GM10248 (cell line): ENCODE measurements around the gene TBC1D1.

Experiments used
- CTCF ChIA-PET: fragments of 300-600 bp; sonication (Branson Sonifier 250); formaldehyde crosslinking; extraction: SDS; loops from one replicate; lab custom pipeline; 2021; ENCODE audit warnings: antibody characterized with exemption; lab: Yijun Ruan, JAX
- POLR2A ChIA-PET: fragments of 350-650 bp; sonication (Branson Sonifier 250); formaldehyde crosslinking; extraction: SDS; loops from one replicate; lab custom pipeline; 2020; ENCODE audit warnings: antibody characterized with exemption; lab: Yijun Ruan, JAX
- DNase-seq: peaks from one replicate; pipeline ENCODE4 v3.0.0; 2012; ENCODE audit errors: extremely low spot score
- CTCF ChIP-seq: IDR thresholded peaks from 2 replicates; pipeline ENCODE4 v1.5.1; 2012; ENCODE audit warnings: mild to moderate bottlenecking, low read depth; ENCODE audit errors: extremely low read depth, missing control alignments, control extremely low read depth

Gene TBC1D1

DNA sequence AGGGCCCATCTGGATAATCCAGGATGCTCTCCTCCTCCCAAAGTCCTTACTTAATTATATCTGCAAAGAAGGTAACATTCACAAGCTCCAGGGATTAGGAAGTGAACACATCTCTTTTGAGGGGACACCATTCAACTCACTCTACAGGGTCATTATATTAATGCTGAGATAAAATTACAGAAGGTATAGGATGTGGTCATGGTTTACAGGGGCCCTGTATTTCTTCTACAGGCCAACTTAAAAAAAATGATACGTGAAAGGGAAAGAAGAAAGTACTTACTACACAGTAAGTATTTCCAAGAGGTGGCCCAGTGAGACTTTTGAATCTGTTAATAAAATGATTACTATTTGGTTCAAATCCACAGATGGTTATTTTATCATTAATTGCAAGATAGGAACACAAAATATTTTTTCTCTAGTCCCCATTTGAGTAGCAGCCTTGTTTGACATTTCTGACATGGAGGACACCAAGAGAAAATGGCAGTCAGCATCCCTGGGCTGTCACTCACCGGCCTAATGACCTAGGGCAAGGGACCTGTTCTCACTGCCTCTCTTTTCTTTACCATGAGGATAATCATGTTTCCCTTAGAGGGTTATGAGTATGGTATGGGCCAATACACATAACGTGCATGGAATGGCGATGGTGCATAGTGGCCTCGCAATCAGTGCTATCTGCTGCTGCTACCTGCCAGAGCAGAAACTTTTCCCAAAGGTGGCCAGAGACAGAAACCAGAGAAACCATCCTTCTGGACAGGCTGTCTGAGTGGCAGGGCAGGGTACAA is 209.8 kb downstream of the TBC1D1 start:
- no peak for TF ChIP-seq CTCF

GRCh38 chr4:38101563-38101962 is 210.7 kb downstream of the TBC1D1 start:
- TF ChIP-seq CTCF = no peak
- DNase-seq = no peak
- POLR2A ChIA-PET = no interaction called here
- CTCF ChIA-PET = interaction anchor here (1.4 to 6.3 kb wide), 5 partner anchors 11 to 27 kb away, joined by 4 to 43 read pairs (median 8); no protein-coding TSS in a partner anchor

More for the DNA sequence above, 209.8 kb downstream of the TBC1D1 start:
- POLR2A ChIA-PET = interaction anchor here (0.6 kb wide), 1 partner anchor 124 kb away, joined by 3 read pairs; no protein-coding TSS in a partner anchor
- CTCF ChIA-PET = interaction anchor here (1.2 to 6.3 kb wide), 6 partner anchors 10 to 26 kb away, joined by 5 to 43 read pairs (median 6); no protein-coding TSS in a partner anchor
- DNase-seq = no peak

- no peak for TF ChIP-seq CTCF
- DNase-seq = no peak
- ChIA-PET POLR2A (no interaction called here), CTCF (interaction anchor here (2.3 to 6.3 kb wide), 2 partner anchors 11 to 18 kb away, joined by 8 to 43 read pairs; no protein-coding TSS in a partner anchor)
Measured at GRCh38 chr4:38102957-38103588, 212.2 kb downstream of the TBC1D1 start.

DNA sequence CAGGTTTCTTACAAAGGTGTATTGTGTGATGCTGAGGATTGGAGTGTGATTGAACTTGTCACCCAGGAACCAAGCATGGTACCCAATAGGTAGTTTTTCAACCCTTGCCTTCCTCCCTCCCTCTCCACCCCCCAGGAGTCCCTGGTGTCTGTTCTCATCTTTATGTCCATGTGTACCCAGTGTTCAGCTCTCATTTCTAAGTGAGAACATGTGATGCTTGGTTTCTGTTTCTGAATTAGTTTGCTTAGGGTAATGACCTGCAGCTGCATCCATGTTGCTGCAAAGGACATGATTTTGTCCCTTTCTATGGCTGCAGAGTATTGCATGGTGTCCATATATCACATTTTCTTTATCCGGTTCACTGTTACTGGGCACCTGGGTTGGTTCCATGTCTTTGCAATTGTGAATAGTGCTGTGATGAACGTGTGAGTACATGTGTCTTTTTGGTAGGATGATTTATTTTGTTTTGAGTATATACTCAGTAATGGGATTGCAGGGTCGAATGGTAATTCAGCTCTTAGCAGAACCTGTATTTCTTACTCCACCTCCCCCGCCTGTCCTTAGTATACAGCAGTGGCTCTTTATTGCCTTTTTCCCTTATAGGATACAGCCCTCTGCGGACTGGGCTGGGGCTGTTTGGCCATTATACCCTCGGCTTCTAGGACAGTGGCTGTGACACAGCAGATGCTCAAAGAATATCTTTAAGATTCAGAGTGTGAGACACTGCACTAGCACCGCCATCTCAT is 214.8 kb downstream of the TBC1D1 start:
- CTCF ChIA-PET = interaction anchor here (0.6 to 1.6 kb wide), 12 partner anchors 9 to 654 kb away, joined by 3 to 7 read pairs (median 3); no protein-coding TSS in a partner anchor
- DNase-seq = no peak
- POLR2A ChIA-PET = interaction anchor here (1.1 kb wide), 2 partner anchors 15 to 23 kb away, joined by 3 to 4 read pairs; no protein-coding TSS in a partner anchor
- TF ChIP-seq CTCF = no peak

DNA sequence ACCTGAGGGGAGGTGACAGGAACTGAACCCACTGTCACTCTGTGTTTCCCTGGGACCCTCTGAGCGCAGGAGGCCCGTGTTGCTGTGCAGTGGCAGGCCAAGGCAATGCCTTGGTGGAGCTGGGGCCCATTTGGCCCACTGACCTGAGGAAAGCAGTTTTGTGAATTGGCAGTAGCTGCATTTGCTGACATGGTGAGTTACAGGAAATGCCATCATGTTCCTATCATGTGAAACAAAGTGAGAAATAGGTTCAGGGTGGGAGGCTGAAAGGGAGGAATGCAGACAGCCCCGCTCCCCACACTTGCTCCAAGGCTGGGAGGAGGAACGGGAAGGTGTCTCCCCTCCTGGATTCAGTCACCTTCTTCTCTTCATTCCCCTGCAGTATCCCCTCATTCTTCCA is 215.4 kb downstream of the TBC1D1 start:
- DNase-seq = no peak
- ChIA-PET POLR2A (interaction anchor here (1.1 kb wide), 1 partner anchor 23 kb away, joined by 3 read pairs; no protein-coding TSS in a partner anchor), CTCF (interaction anchor here (0.7 to 1.6 kb wide), 4 partner anchors 20 to 26 kb away, joined by 3 to 7 read pairs (median 3); no protein-coding TSS in a partner anchor)
- TF ChIP-seq CTCF = no peak
